D341Med (cell line): Measurements from ENCODE around the gene PRR5L.

Source experiments
- DNase-seq: peaks from one replicate; pipeline ENCODE4 v3.0.0; 2012; ENCODE audit warnings: low spot score

The PRR5L gene

GRCh38 chr11:36326524-36327419 is 30.7 kb downstream of the PRR5L start:
- DNase-seq, result no peak

GRCh38 chr11:36328966-36329673 is 33.0 kb downstream of the PRR5L start:
- DNase-seq, result no peak

- no peak for DNase-seq
Measured at GRCh38 chr11:36330411-36330810, 34.3 kb downstream of the PRR5L start.

- no peak for DNase-seq
Measured at GRCh38 chr11:36333468-36333867, 37.4 kb downstream of the PRR5L start.

GRCh38 chr11:36333897-36334296 is 37.8 kb downstream of the PRR5L start:
- no peak for DNase-seq

- DNase-seq, result no peak
Measured at GRCh38 chr11:36339888-36340287, 43.8 kb downstream of the PRR5L start.

- DNase-seq, result no peak
Measured at GRCh38 chr11:36340897-36341296, 44.8 kb downstream of the PRR5L start.

- DNase-seq, result no peak
Measured at GRCh38 chr11:36341915-36342314, 45.8 kb downstream of the PRR5L start.

GRCh38 chr11:36342327-36342726 is 46.2 kb downstream of the PRR5L start:
- no peak for DNase-seq

- DNase-seq, result no peak
Measured at GRCh38 chr11:36343436-36343835, 47.3 kb downstream of the PRR5L start.

GRCh38 chr11:36345084-36345511 is 49.0 kb downstream of the PRR5L start:
- no peak for DNase-seq

- no peak for DNase-seq
Measured at GRCh38 chr11:36345535-36346141, 49.5 kb downstream of the PRR5L start.

- DNase-seq, result no peak
Measured at GRCh38 chr11:36346562-36347383, 50.7 kb downstream of the PRR5L start.

- DNase-seq, result no peak
Measured at GRCh38 chr11:36347384-36347906, 51.4 kb downstream of the PRR5L start.

GRCh38 chr11:36349351-36350136 is 53.5 kb downstream of the PRR5L start:
- DNase-seq, result peak; percentile 59

GRCh38 chr11:36350137-36350513 is 54.0 kb downstream of the PRR5L start:
- DNase-seq, result no peak

GRCh38 chr11:36352922-36353321 is 56.8 kb downstream of the PRR5L start:
- DNase-seq, result no peak

GRCh38 chr11:36354221-36355003 is 58.3 kb downstream of the PRR5L start:
- no peak for DNase-seq

GRCh38 chr11:36356201-36356600 is 60.1 kb downstream of the PRR5L start:
- no peak for DNase-seq

GRCh38 chr11:36357831-36358230 is 61.7 kb downstream of the PRR5L start:
- DNase-seq, result no peak
